ENCODE measurements around the gene AGPS. TPM values are rescaled to one million over a fixed set of nuclear protein-coding genes. Genes with fewer than 3 reads are reported as not detected.
A peak's percentile ranks its signal among the peaks of the same experiment; 100 is the strongest.

The AGPS gene
- total RNA-seq, 1 experiment from 2014 or later = 60.9 TPM

DNA sequence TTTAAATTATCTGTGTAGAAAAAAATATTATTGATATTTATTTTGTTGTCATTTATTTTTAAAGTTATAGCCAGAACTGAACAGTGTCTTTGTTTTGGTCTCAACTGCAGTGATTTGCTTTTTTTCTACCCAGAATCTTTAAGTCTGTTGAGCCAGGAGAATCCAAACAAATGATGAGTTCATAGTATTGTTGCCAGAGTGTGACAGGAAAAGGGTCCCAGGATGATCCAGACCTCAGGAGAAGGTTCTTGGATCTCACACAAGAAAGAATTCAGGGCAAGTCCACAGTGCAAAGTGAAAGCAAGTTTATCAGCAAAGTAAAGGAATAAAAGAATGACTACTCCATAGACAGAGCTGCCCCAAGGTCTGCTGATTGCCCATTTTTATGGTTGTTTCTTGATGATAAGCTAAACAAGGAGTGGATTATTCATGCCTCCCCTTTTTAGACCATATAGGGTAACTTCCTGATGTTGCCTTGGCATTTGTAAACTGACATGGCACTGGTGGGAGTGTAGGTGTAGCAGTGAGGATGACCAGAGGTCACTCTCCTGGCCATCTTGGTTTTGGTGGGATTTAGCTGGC, 127.1 kb downstream of the AGPS start:
- Histone ChIP-seq H3K4me2 (ENCODE audit: insufficient read depth, insufficient read length, low read length) (no peak overlapping the region), H4K5ac (ENCODE audit: insufficient read length, low read depth, low read length) (no peak overlapping the region), H2AK5ac (ENCODE audit: insufficient read length, low read length) (no peak overlapping the region), H3K56ac (ENCODE audit: insufficient read length, low read depth, low read length) (no peak overlapping the region), H2BK120ac (ENCODE audit: low read depth, low read length, poor library complexity, severe bottlenecking) (no peak overlapping the region), H2BK5ac (ENCODE audit: insufficient read length, low read length) (no peak overlapping the region), H3K23ac (ENCODE audit: insufficient read length, low read depth, low read length) (no peak overlapping the region), H2BK12ac (ENCODE audit: insufficient read length, low read depth, low read length) (no peak overlapping the region), H4K20me1 (ENCODE audit: control insufficient read depth, insufficient read depth, insufficient read length) (no peaks in the 10 kb centered on the region), H4K91ac (ENCODE audit: insufficient read length, low read depth, low read length) (no peak overlapping the region), H3K9me3 (ENCODE audit: control insufficient read depth, low read depth, low read length) (no peaks in the 10 kb centered on the region), H2AFZ (ENCODE audit: low read length) (no peak overlapping the region), H3K14ac (ENCODE audit: insufficient read depth, low read length) (no peak overlapping the region), H2BK15ac (ENCODE audit: low read depth, low read length) (no peak overlapping the region), H2BK20ac (ENCODE audit: low read depth, low read length, poor library complexity, severe bottlenecking) (no peak overlapping the region), H4K8ac (replicated peaks; ENCODE audit: insufficient read length, low read depth, low read length) (no peak overlapping the region), H3K4me1 (ENCODE audit: insufficient read depth, low read length) (peaks cover 2% of the 10 kb centered on the region; the same call in 1 of the 2 replicates), H3T11ph (ENCODE audit: low read length) (no peak overlapping the region), H3K79me1 (ENCODE audit: insufficient read depth, low read depth, low read length, poor library complexity, severe bottlenecking) (no peaks in the 10 kb centered on the region), H3K23me2 (ENCODE audit: insufficient read length, low read depth, low read length, poor library complexity, severe bottlenecking) (no peaks in the 10 kb centered on the region), H3K18ac (ENCODE audit: insufficient read length, low read depth, low read length) (no peak overlapping the region), H3K27me3 (ENCODE audit: insufficient read depth, low read length) (no peaks in the 10 kb centered on the region), H3K79me2 (ENCODE audit: insufficient read depth, low read length) (no peaks in the 10 kb centered on the region), H3K9ac (ENCODE audit: extremely low read depth, insufficient read length, low read length) (no peak overlapping the region), H3K27ac (ENCODE audit: insufficient read length, low read depth, low read length) (no peak overlapping the region), H3K4ac (ENCODE audit: low read depth, low read length) (no peak overlapping the region)
- no peak overlapping the region for H3K4me3 Mint-ChIP-seq
- no peaks in the 10 kb centered on the region for H3K27me3 Mint-ChIP-seq (ENCODE audit: low read depth)
- no peaks in the 10 kb centered on the region for H3K9me3 Mint-ChIP-seq
- no peak for DNase-seq
- TF ChIP-seq CTCF (conservative IDR thresholded peaks at IDR 0.05) = no peak
- H3K27ac Mint-ChIP-seq = peak overlapping the region in 1 of 3 experiments; percentile 41; a peak in 1 of 7 replicates
- H3K4me1 Mint-ChIP-seq = peaks cover 17 to 25% of the 10 kb centered on the region in 2 experiments
- peaks cover 0 to 4% (median 4%) of the 10 kb centered on the region in 3 experiments; a peak in 3 of 7 replicates for H3K36me3 Mint-ChIP-seq (ENCODE audit: insufficient read depth in 1 of 3, low read depth in 3 of 3)
